Activated CD8-positive, alpha-beta memory T cell treated with anti-CD3 and anti-CD28 coated beads for 1 hour (primary cell): ENCODE measurements around the gene PNPO.
"Not testable (repeated sequence)": the region's sequence is repeated elsewhere in the genome, so short reads cannot be mapped to it uniquely, and the experiment has no call there.

Experiments
- DNase-seq, 2 donors: peaks; one replicate each; pipeline ENCODE4 v3.0.0-alpha.2; 2020; ENCODE audit warnings: low read depth in 1 of 2; ENCODE audit errors: extremely low read depth in 1 of 2

The PNPO gene

GRCh38 chr17:47970725-47971499 is 29.5 kb downstream of the PNPO start, which contains the start of gene CDK5RAP3:
TSS of gene CDK5RAP3 (plus strand) at chr17:47971113. CDS start at chr17:47971147, 34 bp downstream.
- DNase-seq, result peak; percentile 95 to 98

GRCh38 chr17:47973541-47973940 is 32.2 kb downstream of the PNPO start:
- DNase-seq, result no peak

- no peak for DNase-seq
Observed at GRCh38 chr17:47975189-47975822, 33.9 kb downstream of the PNPO start.

DNA sequence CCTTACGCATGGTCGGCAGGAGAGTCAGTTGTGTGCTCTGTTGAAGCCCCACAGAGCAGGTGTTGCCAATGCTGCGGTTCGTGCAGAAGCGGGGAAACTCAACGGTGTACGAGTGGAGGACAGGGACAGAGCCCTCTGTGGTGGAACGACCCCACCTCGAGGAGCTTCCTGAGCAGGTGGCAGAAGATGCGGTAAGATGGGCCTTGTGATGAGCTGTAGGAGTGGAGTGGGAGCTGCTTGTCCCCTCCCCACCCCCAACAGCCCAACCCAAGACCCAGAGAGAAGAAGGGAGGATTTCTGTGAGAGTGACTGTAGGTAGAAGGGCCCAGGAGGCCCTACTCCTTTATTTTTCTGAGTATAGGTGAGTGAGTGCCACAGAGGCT is 34.4 kb downstream of the PNPO start:
- no peak for DNase-seq

DNA sequence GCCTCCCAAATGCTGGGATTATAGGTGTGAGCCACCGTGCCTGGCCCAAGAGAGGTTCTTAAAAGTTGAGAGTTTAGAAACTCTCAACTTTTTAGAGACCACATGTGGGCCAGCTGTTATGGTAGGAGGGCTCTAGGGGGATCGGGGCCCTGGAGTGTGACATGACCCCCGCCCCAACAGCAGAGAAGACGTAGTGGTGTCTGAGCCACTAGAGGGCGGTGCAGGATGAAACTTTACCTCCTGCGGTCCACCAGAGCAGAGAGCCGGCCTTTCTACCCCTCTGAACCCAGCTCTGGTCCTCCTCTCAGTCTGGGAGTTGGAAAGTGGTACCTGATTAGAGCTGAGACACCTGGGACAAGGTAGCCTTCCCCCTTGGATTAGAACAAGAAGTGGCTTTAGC is 37.0 kb downstream of the PNPO start:
- peak in 1 of 2 donors; percentile 34 for DNase-seq

GRCh38 chr17:47980541-47980940 is 39.2 kb downstream of the PNPO start:
- DNase-seq, result no peak

DNA sequence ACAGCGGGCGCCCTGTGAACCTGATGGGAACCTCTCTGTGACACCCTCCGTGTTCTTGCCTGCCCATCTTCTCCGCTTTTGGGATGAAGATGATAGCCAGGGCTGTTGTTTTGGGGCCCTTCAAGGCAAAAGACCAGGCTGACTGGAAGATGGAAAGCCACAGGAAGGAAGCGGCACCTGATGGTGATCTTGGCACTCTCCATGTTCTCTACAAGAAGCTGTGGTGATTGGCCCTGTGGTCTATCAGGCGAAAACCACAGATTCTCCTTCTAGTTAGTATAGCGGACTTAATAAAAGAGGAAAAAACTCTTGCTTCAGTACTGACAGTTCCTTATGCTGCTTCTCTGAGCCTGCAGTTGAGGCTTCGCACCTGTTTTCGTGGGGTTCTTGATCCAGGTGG is 40.1 kb downstream of the PNPO start:
- no peak for DNase-seq

- no peak for DNase-seq
Observed at GRCh38 chr17:47982091-47982617, 40.8 kb downstream of the PNPO start.

- no peak for DNase-seq
Observed at GRCh38 chr17:47982645-47983390, 41.4 kb downstream of the PNPO start.

DNA sequence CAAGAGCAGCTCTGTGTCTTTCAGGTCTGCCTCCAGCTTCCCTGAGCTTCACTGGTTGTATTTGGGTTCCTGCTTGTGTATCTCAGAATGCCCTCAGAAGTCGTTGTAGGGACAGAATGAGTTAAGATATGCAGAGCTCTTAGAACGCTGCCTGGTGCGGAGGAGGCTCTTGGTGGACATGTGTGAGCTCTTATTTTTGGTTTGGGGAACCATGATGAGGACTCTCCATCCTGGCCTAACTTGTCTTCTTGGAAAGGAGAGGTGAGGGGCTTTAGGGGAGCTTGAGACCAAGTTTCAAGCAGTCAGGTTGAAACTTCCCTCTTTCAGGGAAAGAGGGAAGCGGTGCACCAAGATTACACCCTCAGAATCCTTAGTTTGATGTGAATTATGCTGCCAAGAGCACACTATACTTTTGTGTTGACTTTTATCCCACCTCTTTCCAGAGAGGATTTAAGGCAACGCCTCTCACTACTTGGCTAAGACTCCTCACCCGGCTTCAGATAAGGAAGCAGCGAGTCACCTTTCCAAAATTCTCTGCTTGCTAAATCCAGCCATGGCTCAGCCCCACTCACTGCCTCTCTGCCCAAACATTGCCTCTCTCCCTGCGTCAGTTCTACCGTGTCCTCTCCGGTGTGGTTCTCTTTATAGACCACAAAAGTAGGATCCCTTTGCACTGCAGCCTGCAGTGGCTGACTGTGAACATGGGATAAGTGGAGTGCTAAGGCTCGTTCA is 42.3 kb downstream of the PNPO start:
- DNase-seq, result no peak

- DNase-seq, result no peak
Observed at GRCh38 chr17:47986520-47986919, 45.1 kb downstream of the PNPO start.

DNA sequence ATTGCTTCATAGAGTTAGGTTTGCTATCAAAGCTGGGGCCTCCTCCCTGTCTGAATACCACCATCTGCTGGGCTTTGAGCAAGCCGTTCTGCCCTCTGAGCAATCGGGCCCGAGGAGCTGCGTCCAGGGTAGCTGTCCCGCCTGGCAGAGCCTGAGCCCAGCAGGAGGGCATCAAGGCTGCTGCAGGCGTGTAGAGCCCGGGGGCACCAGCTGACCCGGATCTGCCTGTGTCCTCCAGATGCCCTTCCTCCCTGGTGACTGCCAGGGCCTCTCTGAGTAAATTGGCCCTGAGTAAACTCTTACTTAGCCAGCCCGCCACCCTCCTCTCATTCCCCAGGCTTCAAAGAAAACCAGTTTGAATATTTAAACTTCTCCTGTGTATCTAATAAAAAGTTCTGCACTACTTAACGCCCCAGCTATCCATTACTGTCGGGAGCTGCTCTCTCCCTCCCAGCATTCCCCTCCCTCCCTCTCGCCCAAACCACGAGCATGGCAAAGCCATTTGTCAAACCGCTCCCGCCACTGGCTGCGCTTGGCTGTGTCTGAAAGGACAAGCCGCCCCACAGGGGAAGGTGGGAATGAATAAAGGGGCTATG is 46.0 kb downstream of the PNPO start:
- no peak for DNase-seq

DNA sequence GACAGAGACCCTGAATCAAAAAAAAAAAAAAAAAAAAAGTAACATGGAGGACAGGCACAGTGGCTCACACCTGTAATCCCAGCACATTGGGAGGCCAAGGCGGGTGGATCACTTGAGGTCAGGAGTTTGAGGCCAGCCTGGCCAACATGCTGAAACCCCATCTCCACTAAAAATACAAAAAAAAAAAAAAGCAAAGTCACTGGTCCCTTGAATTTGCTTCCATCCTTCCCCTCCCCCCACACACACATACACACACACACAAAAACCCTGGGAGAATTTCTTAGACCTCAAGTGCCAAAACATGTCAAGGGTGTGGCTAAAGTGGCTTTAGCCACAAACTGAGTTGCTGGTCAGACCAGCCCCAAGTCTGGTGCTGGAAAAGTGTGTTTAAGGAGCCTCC is 47.1 kb downstream of the PNPO start:
- not testable (repeated sequence) for DNase-seq

DNA sequence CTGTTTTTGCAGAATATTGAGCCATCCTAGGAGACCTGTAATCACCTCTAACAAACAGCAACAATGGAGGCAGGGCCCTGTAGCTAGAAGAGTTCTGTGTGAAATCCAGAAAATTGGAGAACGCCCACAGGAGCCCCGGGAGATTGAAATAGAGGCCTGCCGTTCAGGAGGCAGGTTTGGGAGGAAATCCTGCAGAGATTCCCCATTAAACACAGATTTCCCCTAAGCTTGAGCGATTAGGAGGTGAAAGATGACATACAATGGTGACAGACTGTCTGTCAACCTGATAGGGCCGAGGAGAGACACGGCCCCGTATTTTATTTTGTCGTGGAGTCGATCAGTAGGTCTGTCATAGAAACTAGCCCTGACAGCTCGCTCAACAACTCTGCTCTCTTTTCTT is 47.8 kb downstream of the PNPO start:
- DNase-seq, result no peak

GRCh38 chr17:47989700-47990099 is 48.3 kb downstream of the PNPO start:
- no peak for DNase-seq

DNA sequence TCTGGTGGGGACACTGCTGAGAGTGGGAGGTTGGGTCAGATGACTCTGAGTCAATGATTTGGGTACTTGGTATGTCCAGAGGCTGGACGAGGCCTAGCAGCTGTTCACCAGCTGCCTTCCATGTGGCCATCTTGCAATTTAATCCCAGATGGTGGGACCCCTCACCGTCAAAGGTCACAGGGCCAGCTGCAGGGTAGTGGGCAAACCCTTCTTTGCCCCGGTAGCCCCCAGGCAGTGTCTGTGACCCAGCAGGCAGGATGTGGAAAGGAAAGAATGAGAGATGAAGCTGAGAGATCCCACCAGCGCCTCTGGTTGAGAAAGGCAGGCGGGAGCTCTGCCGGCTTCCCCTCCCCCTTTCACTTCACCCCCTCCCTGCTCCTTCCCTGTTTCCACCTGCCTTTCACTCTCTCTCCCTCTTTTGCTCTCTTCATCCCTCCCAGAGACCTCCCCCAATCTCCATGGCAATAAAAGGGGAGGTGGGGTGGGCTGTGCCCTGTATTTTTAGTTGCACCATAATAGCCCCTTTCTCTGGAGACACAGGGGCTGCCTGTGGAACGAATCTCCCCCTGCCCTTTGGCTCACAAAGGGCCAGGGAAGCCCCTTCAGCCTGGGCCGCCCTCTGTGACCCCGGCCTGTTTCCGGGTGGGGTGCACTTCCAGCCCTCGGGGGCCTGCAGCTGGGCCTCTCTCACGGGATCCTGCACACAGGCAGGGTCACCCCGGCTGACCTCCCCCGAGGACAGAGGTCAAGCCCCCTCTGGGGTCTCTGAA is 49.8 kb downstream of the PNPO start:
- no peak for DNase-seq

DNA sequence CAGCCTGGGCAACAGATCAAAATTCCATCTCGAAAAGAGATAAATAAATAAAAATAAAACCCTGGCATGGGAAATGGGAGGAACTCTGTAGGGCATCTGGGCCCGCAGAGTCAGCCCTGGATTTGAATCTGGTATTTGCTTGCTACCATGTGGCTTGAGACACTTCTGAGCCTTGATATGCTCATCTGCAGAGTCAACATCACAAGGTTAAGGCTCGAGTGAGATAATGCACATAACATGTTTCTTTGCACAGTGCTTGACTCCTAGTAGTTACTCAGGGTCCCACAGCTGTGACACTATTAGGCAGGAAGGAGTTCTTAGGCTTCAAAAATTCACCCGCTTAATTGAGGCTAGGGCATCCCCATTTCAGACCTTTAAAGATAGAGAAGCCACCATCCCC is 50.8 kb downstream of the PNPO start:
- DNase-seq, result no peak

GRCh38 chr17:47993031-47993564 is 51.7 kb downstream of the PNPO start:
- DNase-seq, result no peak

- DNase-seq, result no peak
Observed at GRCh38 chr17:47993964-47994363, 52.6 kb downstream of the PNPO start.
